ENCODE data around the gene TERC.

DNA sequence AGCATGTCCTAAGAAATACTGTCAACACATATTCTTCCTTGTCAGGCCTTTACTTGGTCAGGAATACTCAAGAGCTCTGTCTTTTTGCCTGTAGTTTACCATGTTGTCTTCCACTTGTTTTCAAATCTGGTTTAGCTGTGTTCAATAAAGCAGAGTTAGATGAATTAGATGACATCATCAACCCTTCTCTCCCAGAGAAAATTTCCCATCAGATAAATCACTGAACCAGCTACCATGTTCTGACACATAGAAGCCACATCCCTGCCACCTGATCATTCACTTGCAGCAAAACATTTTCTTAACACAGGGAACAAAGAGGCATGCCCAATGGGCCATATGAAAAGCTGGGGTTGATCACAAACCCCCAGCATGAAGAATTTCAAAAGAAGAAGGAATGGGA lies 42.1 kb downstream of the TERC start:
- no peak for TF ChIP-seq CTCF (IDR thresholded peaks at IDR 0.05)
- no peak for TF ChIP-seq ZFX (IDR thresholded peaks at IDR 0.05; ENCODE audit: borderline replicate concordance)

Measured in 22Rv1 (cell line).